Erythroblast (primary cell): ENCODE results near the gene RAD54L.

Source experiments
- DNase-seq, 2 experiments: peaks; one replicate each; lab custom pipeline; 2025; lab: John Stamatoyannopoulos, UW
- GATA1 ChIP-seq: IDR thresholded peaks from 2 replicates; pipeline ENCODE4 v1.6.1; 2011; ENCODE audit warnings: low read depth, mild to moderate bottlenecking, control low read depth, low read length, moderate library complexity
- POLR2A ChIP-seq: IDR thresholded peaks from 2 replicates; pipeline ENCODE4 v1.6.1; 2011; ENCODE audit warnings: mild to moderate bottlenecking, low read length

The RAD54L gene

GRCh38 chr1:46246548-46247435, 771 bp upstream of the RAD54L start:
- peak; percentile 76 to 80 for DNase-seq
- TF ChIP-seq POLR2A (peak; percentile 33), GATA1 (no peak)

- no peak for TF ChIP-seq POLR2A
- no peak for TF ChIP-seq GATA1
- peak; percentile 86 to 87 for DNase-seq
Observed at GRCh38 chr1:46248122-46248920, 758 bp downstream of the RAD54L start.

GRCh38 chr1:46254668-46255067, 7.1 kb downstream of the RAD54L start:
- no peak for DNase-seq
- no peak for TF ChIP-seq POLR2A
- TF ChIP-seq GATA1 = no peak

- DNase-seq = no peak
- TF ChIP-seq GATA1 (no peak), POLR2A (no peak)
Observed at GRCh38 chr1:46256523-46256922, 9.0 kb downstream of the RAD54L start.

- no peak for TF ChIP-seq GATA1
- TF ChIP-seq POLR2A = no peak
- no peak for DNase-seq
Observed at GRCh38 chr1:46262508-46262907, 14.9 kb downstream of the RAD54L start.

GRCh38 chr1:46263146-46263545, 15.6 kb downstream of the RAD54L start:
- DNase-seq = no peak
- TF ChIP-seq GATA1 (no peak), POLR2A (no peak)

GRCh38 chr1:46268578-46268977, 21.0 kb downstream of the RAD54L start:
- no peak for TF ChIP-seq POLR2A
- no peak for DNase-seq

- DNase-seq = peak in 1 of 2 experiments; percentile 52
- TF ChIP-seq GATA1 (no peak), POLR2A (peak; percentile 14)
Observed at GRCh38 chr1:46274225-46275029, 26.9 kb downstream of the RAD54L start.

- DNase-seq = no peak
- TF ChIP-seq POLR2A = no peak
- TF ChIP-seq GATA1 = no peak
Observed at GRCh38 chr1:46275030-46275337, 27.4 kb downstream of the RAD54L start.

GRCh38 chr1:46277658-46278373, 30.3 kb downstream of the RAD54L start:
- peak; percentile 73 to 77 for DNase-seq
- no peak for TF ChIP-seq POLR2A
- no peak for TF ChIP-seq GATA1

GRCh38 chr1:46278807-46279206, 31.2 kb downstream of the RAD54L start:
- no peak for DNase-seq
- no peak for TF ChIP-seq POLR2A
- no peak for TF ChIP-seq GATA1

GRCh38 chr1:46280092-46280491, 32.5 kb downstream of the RAD54L start:
- DNase-seq = no peak
- TF ChIP-seq POLR2A (no peak), GATA1 (no peak)

GRCh38 chr1:46281021-46281420, 33.5 kb downstream of the RAD54L start:
- peak; percentile 12 for TF ChIP-seq POLR2A
- no peak for TF ChIP-seq GATA1
- DNase-seq = no peak

GRCh38 chr1:46284058-46284457, 36.5 kb downstream of the RAD54L start:
- TF ChIP-seq GATA1 (no peak), POLR2A (no peak)
- DNase-seq = peak; percentile 31 to 62
